Measurements from ENCODE around the gene DLEC1. TPM values are rescaled to one million over a fixed set of nuclear protein-coding genes. Genes with fewer than 3 reads are reported as not detected.

The DLEC1 gene
- total RNA-seq, 1 experiment from 2014 or later, result not detected

GRCh38 chr3:38015485-38015884, 23.5 kb upstream of the DLEC1 start:
- H3K27ac ChIP-seq (ENCODE audit: low read length), result no peak overlapping the region
- H3K4me3 ChIP-seq (ENCODE audit: low read depth in 2 of 2, low read length in 2 of 2), result no peak overlapping the region
- CTCF ChIA-PET, result no interaction called here
- H3K27me3 ChIP-seq (ENCODE audit: control insufficient read depth, insufficient read depth, low read length), result no peaks in the 10 kb centered on the region
- intact Hi-C loops (cut with micrococcal nuclease; ENCODE audit: unreplicated experiment), result no loop called here
- H3K36me3 ChIP-seq (ENCODE audit: control insufficient read depth, insufficient read depth, low read length), result no peaks in the 10 kb centered on the region
- POLR2A ChIA-PET, result no interaction called here
- BruUV-seq (replicated peaks), result no TSS peak
- TF ChIP-seq SIN3A (IDR thresholded peaks at IDR 0.05; ENCODE audit: borderline replicate concordance, insufficient read depth, low read depth, low read length) (no peak), POLR2AphosphoS5 (IDR thresholded peaks at IDR 0.05; ENCODE audit: low read depth, low read length) (no peak), TCF7L2 (IDR thresholded peaks at IDR 0.05; ENCODE audit: low read depth, low read length) (no peak), CTCF (IDR thresholded peaks at IDR 0.05) (no peak), REST (IDR thresholded peaks at IDR 0.05; ENCODE audit: insufficient read depth in 1 of 2, low read depth in 2 of 2, low read length in 1 of 2) (no peak)
- DNase-seq (ENCODE audit: low read depth, low spot score) (no peak), ATAC-seq (no peak)
- H3K4me1 ChIP-seq (ENCODE audit: control insufficient read depth, insufficient read depth, low read length), result no peaks in the 10 kb centered on the region
- in situ Hi-C loops (cut with HindIII; ENCODE audit: low pct_unique_long_range_greater_than_20kb, low sequenced_read_pairs), result no loop called here
- H3K9me3 ChIP-seq (ENCODE audit: control insufficient read depth, insufficient read depth, low read depth, low read length), result no peaks in the 10 kb centered on the region

- Histone ChIP-seq H3K4me3 (ENCODE audit: low read depth in 2 of 2, low read length in 2 of 2) (no peak overlapping the region), H3K36me3 (ENCODE audit: control insufficient read depth, insufficient read depth, low read length) (no peaks in the 10 kb centered on the region), H3K27ac (ENCODE audit: low read length) (no peak overlapping the region), H3K27me3 (ENCODE audit: control insufficient read depth, insufficient read depth, low read length) (no peaks in the 10 kb centered on the region), H3K4me1 (ENCODE audit: control insufficient read depth, insufficient read depth, low read length) (no peaks in the 10 kb centered on the region), H3K9me3 (ENCODE audit: control insufficient read depth, insufficient read depth, low read depth, low read length) (no peaks in the 10 kb centered on the region)
- TF ChIP-seq SIN3A (IDR thresholded peaks at IDR 0.05; ENCODE audit: borderline replicate concordance, insufficient read depth, low read depth, low read length) (no peak), REST (IDR thresholded peaks at IDR 0.05; ENCODE audit: insufficient read depth in 1 of 2, low read depth in 2 of 2, low read length in 1 of 2) (no peak), CTCF (IDR thresholded peaks at IDR 0.05) (no peak), TCF7L2 (IDR thresholded peaks at IDR 0.05; ENCODE audit: low read depth, low read length) (no peak)
- no peak for ATAC-seq
- intact Hi-C loops (cut with micrococcal nuclease; ENCODE audit: unreplicated experiment) (no loop called here), in situ Hi-C loops (cut with HindIII; ENCODE audit: low pct_unique_long_range_greater_than_20kb, low sequenced_read_pairs) (no loop called here)
- CTCF ChIA-PET, result no interaction called here
- POLR2A ChIA-PET, result no interaction called here
- DNase-seq (ENCODE audit: low read depth, low spot score), result no peak
- no TSS peak for BruUV-seq (replicated peaks)
These were observed 23.0 kb upstream of the DLEC1 start for GRCh38 chr3:38015984-38016383.
